Effector CD8-positive, alpha-beta T cell (primary cell): ENCODE results near the gene PRR14L.
"Not testable (repeated sequence)": the region's sequence is repeated elsewhere in the genome, so short reads cannot be mapped to it uniquely, and the experiment has no call there.

Experiments used
- DNase-seq: peaks from one replicate; lab custom pipeline; 2025; lab: John Stamatoyannopoulos, UW

PRR14L gene

DNA sequence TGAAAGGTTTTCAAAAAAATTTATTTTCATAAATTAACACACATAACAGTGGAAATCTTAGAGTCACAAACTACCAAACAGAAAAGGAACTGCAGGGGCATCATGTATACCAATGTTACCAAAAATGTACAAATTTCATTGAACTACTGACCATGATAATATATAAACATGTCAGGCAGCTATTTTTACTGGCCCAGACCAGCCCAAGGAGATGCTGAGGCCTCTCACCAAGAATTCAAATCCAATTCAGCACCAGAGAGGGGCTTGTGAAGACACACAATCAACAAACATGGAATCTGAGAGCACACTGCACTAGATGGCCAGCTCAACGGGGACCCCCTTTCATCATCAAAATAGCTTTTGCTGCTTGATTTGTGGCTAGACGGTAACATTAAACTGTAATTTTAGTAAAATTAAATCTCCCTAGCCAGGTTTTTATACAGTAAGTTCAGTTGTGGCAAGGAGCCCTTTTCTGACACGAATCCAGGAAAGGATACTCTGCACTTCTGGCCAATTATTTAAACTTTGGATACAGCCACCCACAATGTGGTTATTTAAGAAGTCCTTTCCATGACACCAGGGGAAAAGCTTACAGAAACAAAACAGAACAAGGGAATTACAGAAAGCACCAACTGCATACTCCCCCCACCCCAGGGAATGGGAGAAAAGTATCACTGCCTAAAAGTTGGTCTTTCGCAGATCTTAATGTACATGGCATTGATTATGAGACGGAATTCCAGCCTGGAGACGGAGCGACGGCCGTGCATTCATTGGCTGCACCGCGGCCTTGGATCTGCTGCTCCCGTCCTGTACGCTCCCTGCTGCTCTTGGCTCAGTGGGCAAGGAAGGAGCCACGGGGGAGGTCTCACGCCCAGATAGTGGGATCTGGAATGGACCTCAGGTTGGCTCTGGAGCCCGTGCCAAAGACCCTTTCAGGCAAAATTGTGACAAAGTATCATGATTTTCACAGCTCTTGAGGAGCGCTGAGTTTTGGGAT lies 68.3 kb downstream of the PRR14L start:
- no peak for DNase-seq

DNA sequence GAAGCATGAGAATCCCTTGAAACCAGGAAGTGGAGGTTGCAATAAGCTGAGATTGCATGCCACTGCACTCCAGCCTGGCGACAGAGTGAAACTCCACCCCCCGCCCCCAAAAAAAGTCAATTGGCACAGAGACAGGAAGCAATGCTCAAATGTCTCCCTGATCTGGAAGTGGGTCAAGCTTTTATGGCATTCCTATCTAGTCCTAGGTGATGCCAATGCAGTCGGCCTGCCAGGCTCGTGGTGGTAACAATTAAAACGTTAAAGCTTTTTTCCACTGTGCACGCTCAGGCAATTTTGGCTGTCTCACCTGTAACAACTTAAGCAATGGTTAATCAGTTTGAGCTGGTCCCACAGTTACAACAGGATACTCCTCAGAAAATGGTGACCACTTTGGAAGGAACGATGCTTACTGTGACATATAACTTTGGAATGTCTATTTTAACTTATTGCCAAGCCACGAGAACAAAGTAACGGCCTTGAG lies 69.0 kb downstream of the PRR14L start:
- DNase-seq, result no peak

DNA sequence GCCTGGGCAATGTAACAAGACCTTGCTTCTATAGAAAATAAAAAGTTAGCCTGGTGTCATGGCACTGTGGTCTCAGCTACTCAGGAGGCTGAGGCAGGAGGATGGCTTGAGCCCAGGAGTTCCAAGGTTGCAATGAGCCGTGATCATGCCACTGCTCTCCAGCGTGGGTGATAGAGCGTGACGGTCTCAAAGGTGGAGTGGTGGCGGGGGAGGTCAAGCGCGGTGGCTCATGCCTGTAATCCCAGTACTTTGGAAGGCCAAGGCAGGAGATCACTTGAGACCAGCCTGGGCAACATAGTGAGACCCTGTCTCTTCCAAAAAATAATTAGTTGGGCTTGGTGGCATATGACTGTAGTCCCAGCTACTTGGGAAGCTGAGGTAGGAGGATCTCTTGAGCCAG lies 71.2 kb downstream of the PRR14L start:
- no peak for DNase-seq

GRCh38 chr22:31676700-31677099 lies 73.2 kb downstream of the PRR14L start:
- peak; percentile 89 for DNase-seq

- not testable (repeated sequence) for DNase-seq
Measured at GRCh38 chr22:31674219-31674618, 75.7 kb downstream of the PRR14L start.

DNA sequence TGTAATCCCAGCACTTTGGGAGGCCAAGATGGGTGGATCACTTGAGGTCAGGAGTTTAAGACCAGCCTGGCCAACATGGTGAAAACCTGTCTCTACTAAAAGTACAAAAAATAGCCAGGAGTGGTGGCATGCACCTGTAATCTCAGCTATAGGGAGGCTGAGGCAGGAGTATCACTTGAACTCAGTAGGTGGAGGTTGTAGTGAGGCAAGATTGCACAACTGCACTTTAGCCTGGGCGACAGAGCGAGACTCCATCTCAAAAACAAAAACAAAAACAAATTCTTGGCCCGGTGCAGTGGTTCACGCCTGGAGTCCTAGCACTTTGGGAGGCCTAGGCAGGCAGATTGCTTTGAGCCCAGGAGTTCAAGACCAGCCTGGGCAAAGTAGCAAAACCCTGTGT lies 81.1 kb downstream of the PRR14L start:
- DNase-seq, result not testable (repeated sequence)

DNA sequence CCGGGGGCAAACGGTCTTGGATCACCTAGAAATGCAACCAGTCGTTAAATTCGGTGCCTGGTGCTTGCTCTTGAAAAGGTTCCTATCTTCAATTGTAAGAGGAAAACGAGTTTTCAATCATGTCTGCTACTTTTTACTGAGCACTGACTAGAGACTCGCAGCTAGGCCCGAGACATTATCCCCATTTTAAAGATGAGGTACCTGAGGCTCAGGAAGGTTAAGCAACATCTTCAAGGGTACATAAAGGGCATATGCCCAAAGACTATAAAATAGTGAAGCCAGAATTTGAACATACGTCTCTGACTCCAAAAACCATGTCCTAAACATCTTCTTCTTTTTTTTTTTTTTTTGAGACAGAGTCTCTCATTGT lies 87.3 kb downstream of the PRR14L start:
- no peak for DNase-seq

- peak; percentile 94 for DNase-seq
Measured at GRCh38 chr22:31661851-31662667, 87.9 kb downstream of the PRR14L start, which contains the start of gene PISD. TSS of gene PISD (minus strand) at chr22:31662215. CDS start at chr22:31662208, 7 bp downstream.

GRCh38 chr22:31660860-31661341 lies 89.0 kb downstream of the PRR14L start:
- not testable (repeated sequence) for DNase-seq

GRCh38 chr22:31659246-31659645 lies 90.7 kb downstream of the PRR14L start:
- no peak for DNase-seq

GRCh38 chr22:31654408-31654807 lies 95.5 kb downstream of the PRR14L start:
- DNase-seq, result no peak

DNA sequence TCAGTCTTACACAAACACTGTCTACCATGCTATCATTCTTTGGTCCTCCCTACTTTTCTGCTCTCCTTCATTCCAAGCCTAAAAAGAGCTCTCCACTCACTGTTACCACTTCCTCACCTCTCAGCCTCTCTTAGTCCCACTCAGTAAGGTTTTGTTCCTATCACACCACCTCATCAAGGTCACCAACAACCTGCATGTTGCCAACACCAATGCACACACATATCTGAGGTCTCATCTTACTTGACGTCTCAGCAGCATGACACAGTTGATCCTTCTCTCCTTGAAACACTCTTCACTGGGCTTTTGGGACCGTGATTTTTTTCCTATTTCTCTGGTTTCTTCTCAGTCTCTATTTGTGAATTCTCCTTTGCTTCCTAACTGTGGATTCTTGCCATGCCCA lies 96.0 kb downstream of the PRR14L start:
- DNase-seq, result no peak

DNA sequence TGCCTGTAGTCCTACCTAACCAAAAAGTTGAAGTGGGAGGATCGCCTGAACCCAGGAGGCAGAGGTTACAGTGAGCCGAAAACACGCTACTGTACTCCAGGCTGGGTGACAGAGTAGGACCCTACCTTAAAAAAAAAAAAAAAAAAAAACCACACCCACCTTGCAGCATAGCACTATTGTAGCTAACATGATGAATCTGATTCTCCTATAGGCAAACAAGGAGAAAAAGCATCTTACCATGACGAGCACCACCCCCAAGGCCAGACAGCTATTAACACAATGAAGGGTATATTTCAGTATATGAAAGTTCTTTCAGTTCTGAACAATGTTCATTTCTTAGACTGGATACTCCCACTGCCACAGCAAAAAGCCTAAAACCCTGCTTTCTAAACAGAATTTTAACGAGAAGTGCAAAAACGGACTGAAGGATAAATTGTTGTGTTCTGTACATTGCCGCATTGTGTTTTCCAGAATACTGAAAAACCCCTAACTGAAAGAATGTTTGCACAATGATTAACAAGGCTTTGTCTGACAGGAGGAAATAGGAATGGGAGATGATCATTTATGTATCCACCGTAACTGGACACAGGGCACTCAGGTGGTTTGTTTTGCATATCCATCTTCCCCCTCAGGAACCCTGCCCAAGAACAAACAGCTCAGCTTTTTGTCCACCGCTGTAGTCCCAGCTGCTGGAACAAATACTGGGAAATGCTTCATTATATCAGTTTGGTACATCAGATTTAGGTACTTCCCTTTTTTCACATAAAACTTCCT lies 96.8 kb downstream of the PRR14L start:
- DNase-seq, result no peak

- no peak for DNase-seq
Measured at GRCh38 chr22:31652088-31652487, 97.8 kb downstream of the PRR14L start.

DNA sequence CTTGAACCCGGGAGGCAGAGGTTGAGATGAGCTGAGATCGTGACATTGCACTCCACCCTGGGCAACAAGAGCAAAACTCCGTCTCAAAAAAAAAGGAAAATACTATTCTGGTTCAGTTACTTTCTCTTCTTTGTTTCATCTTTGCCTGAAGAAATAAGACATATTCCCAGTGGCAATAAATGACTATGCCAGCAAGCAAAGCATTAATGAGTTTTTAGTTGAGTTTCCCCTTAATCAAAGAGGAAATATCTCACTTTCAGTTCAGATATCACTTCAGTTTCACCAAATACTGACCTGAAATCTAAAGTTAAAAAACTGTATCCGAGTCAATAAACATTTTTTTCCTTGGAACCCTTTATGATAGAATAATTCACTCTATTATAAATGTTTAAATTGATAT lies 98.3 kb downstream of the PRR14L start:
- no peak for DNase-seq

DNA sequence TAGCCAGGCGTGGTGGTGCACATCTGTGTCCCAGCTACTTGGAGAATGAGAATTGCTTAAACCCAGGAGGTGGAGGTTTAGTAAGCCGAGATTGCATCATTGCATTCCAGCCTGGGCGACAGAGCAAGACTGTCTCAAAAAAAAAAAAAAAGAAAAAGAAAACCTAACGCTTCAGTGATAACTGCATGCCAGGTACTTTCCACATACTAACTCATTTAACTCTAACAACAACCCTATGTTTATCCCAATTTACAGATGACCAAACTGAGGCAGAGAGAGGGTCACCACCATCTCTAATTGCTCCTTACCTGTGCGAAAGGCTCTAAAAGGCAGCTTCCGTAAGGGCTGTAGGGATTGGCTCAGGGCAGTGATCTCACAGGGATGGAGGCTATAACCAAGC lies 99.5 kb downstream of the PRR14L start:
- DNase-seq, result no peak

GRCh38 chr22:31647523-31648320 lies 102.2 kb downstream of the PRR14L start:
- DNase-seq, result no peak

DNA sequence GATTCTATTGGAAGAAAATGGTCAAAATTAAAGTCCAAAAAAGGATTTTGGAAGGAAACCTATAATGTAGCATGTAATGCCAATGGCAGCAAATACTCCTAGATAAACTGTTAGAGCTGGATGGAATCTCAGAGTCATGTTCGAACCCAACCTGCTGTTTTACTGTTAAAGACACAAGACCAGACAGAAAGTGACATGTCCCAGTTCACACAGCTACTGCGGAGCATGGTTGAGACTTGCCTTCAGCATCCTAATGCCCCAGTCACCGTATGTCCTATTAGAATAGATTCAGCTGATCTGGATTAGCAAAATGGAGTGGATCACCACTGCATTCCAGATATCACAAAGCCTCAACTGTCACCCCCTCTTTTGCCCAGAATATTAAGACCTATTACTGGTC lies 102.9 kb downstream of the PRR14L start:
- DNase-seq, result no peak

- DNase-seq, result no peak
Measured at GRCh38 chr22:31646186-31647019, 103.5 kb downstream of the PRR14L start.
